ENCODE data around the gene ZNF330.

DNA sequence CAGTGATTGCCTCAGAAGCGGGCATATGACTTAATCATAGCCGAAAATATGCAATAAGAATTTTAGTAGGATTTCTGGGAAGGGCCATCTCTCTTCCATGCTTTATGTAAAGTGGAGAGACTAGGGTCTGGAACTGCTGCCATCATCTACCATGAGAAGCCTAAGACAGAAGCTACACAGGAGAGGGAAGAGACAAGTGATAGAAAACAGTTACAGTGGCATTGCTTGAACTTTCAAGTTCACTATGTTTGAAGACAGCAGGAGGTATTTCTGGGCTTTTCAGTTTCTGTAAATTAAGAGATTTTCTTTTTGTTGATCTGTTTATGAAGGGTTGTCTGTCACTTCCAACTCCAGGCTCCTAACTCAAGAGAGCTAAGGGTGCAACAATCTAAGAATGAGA, 62.5 kb downstream of the ZNF330 start:
- TF ChIP-seq EZH2 (IDR thresholded peaks at IDR 0.05; ENCODE audit: low read length, missing control alignments): no peak
- TF ChIP-seq, protein P1, sequence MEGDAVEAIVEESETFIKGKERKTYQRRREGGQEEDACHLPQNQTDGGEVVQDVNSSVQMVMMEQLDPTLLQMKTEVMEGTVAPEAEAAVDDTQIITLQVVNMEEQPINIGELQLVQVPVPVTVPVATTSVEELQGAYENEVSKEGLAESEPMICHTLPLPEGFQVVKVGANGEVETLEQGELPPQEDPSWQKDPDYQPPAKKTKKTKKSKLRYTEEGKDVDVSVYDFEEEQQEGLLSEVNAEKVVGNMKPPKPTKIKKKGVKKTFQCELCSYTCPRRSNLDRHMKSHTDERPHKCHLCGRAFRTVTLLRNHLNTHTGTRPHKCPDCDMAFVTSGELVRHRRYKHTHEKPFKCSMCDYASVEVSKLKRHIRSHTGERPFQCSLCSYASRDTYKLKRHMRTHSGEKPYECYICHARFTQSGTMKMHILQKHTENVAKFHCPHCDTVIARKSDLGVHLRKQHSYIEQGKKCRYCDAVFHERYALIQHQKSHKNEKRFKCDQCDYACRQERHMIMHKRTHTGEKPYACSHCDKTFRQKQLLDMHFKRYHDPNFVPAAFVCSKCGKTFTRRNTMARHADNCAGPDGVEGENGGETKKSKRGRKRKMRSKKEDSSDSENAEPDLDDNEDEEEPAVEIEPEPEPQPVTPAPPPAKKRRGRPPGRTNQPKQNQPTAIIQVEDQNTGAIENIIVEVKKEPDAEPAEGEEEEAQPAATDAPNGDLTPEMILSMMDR (conservative IDR thresholded peaks at IDR 0.05 in 1 of 2, IDR thresholded peaks at IDR 0.05 in 1 of 2; ENCODE audit: low read depth in 1 of 2, low read length in 2 of 2): no peak

Measured in fibroblast of lung (primary cell).